OCI-LY1 (cell line): ENCODE results near the gene TOGARAM2.

Experiments
- H2AFZ ChIP-seq: fragments of 200-600 bp; sonication (generic), shearing (Covaris generic); 2 replicates; pipeline ENCODE4 v1.6.0; 2014; ENCODE audit warnings: antibody characterized with exemption, mild to moderate bottlenecking, low read length
- H3F3A ChIP-seq: fragments of 200-600 bp; sonication (generic), shearing (Covaris generic); 2 replicates; pipeline ENCODE4 v1.6.0; 2014; ENCODE audit warnings: mild to moderate bottlenecking, antibody characterized with exemption, low read length, moderate library complexity; ENCODE audit not compliant: insufficient read depth
- H3K27ac ChIP-seq: fragments of 200-600 bp; sonication (generic); 2 replicates; pipeline ENCODE4 v1.5.1; 2014; ENCODE audit warnings: low read length, mixed run types, mild to moderate bottlenecking, low read depth; ENCODE audit not compliant: poor library complexity, severe bottlenecking
- H3K27me3 ChIP-seq: fragments of 200-600 bp; sonication (generic); 2 replicates; pipeline ENCODE4 v1.6.0; 2014; ENCODE audit warnings: antibody characterized with exemption, mild to moderate bottlenecking, low read length, moderate library complexity; ENCODE audit not compliant: insufficient read depth
- H3K36me3 ChIP-seq: fragments of 200-600 bp; sonication (generic); 2 replicates; pipeline ENCODE4 v1.6.1; 2014; ENCODE audit warnings: mild to moderate bottlenecking, antibody characterized with exemption, low read length, moderate library complexity, mixed read lengths; ENCODE audit not compliant: insufficient read depth
- H3K4me1 ChIP-seq: fragments of 200-600 bp; sonication (generic); 2 replicates; pipeline ENCODE4 v1.5.1; 2014; ENCODE audit warnings: mild to moderate bottlenecking, low read length, moderate library complexity; ENCODE audit not compliant: insufficient read depth, severe bottlenecking
- H3K4me2 ChIP-seq: fragments of 200-600 bp; sonication (generic), shearing (Covaris generic); 2 replicates; pipeline ENCODE4 v1.6.1; 2014; ENCODE audit warnings: low read length
- H3K4me3 ChIP-seq: fragments of 200-600 bp; sonication (generic); 2 replicates; pipeline ENCODE4 v1.5.1; 2014; ENCODE audit warnings: low read length, low read depth, mild to moderate bottlenecking, mixed read lengths; ENCODE audit not compliant: poor library complexity, severe bottlenecking
- H3K79me2 ChIP-seq: fragments of 200-600 bp; shearing (Covaris generic); 2 replicates; pipeline ENCODE4 v1.6.1; 2016; ENCODE audit warnings: mixed run types, low read length, mixed read lengths; ENCODE audit not compliant: insufficient read depth
- H3K9ac ChIP-seq: fragments of 200-600 bp; sonication (generic), shearing (Covaris generic); 2 replicates; pipeline ENCODE4 v1.6.1; 2014; ENCODE audit warnings: mild to moderate bottlenecking, low read length, mixed read lengths
- H3K9me2 ChIP-seq: fragments of 200-600 bp; sonication (generic), shearing (Covaris generic); 2 replicates; pipeline ENCODE4 v1.6.1; 2014; ENCODE audit warnings: low read depth, mild to moderate bottlenecking, low read length, mixed read lengths
- H3K9me3 ChIP-seq: fragments of 200-600 bp; shearing (Covaris generic); 2 replicates; pipeline ENCODE4 v1.6.1; 2014; ENCODE audit warnings: low read length, mixed read lengths
- H4K20me1 ChIP-seq: fragments of 200-600 bp; sonication (generic), shearing (Covaris generic); 2 replicates; pipeline ENCODE4 v1.6.0; 2016; ENCODE audit warnings: mild to moderate bottlenecking, low read length; ENCODE audit not compliant: insufficient read depth
- CTCF ChIP-seq: fragments of 200-600 bp; sonication (generic), shearing (Covaris generic); IDR thresholded peaks from 2 replicates; pipeline ENCODE4 v1.5.1; 2017; ENCODE audit warnings: mild to moderate bottlenecking, antibody characterized with exemption, low read length, moderate library complexity, mixed read lengths
- EZH2 ChIP-seq: fragments of 200-600 bp; sonication (generic), shearing (Covaris generic); IDR thresholded peaks from 2 replicates; pipeline ENCODE4 v1.8.0; 2017; ENCODE audit warnings: borderline replicate concordance, mixed run types, mild to moderate bottlenecking, antibody characterized with exemption, low read length, moderate library complexity, mixed read lengths

TOGARAM2 gene

GRCh38 chr2:29004755-29005154 is 23.7 kb downstream of the TOGARAM2 start:
- H3K4me3 ChIP-seq, result no peak overlapping the region
- no peaks in the 10 kb centered on the region for H3K4me1 ChIP-seq
- H3K9ac ChIP-seq, result no peak overlapping the region
- no peaks in the 10 kb centered on the region for H3K27me3 ChIP-seq
- no peaks in the 10 kb centered on the region for H3K9me3 ChIP-seq
- no peaks in the 10 kb centered on the region for H3F3A ChIP-seq
- H3K27ac ChIP-seq, result no peak overlapping the region
- H3K9me2 ChIP-seq, result no peaks in the 10 kb centered on the region
- H3K36me3 ChIP-seq, result no peaks in the 10 kb centered on the region
- no peaks in the 10 kb centered on the region for H3K79me2 ChIP-seq
- H3K4me2 ChIP-seq, result no peak overlapping the region
- H2AFZ ChIP-seq, result no peak overlapping the region
- TF ChIP-seq EZH2 (no peak), CTCF (no peak)
- H4K20me1 ChIP-seq, result no peaks in the 10 kb centered on the region

- TF ChIP-seq CTCF (no peak), EZH2 (no peak)
- Histone ChIP-seq H3K4me1 (no peaks in the 10 kb centered on the region), H3K4me2 (no peak overlapping the region), H3K4me3 (no peak overlapping the region), H3K27me3 (no peaks in the 10 kb centered on the region), H4K20me1 (no peaks in the 10 kb centered on the region), H3K9me3 (no peaks in the 10 kb centered on the region), H3K79me2 (no peaks in the 10 kb centered on the region), H3K9me2 (no peaks in the 10 kb centered on the region), H3K27ac (no peak overlapping the region), H3K9ac (no peak overlapping the region), H3F3A (no peaks in the 10 kb centered on the region), H3K36me3 (no peaks in the 10 kb centered on the region), H2AFZ (no peak overlapping the region)
Observed at GRCh38 chr2:29005331-29005730, 24.2 kb downstream of the TOGARAM2 start.

- Histone ChIP-seq H3K9ac (no peak overlapping the region), H3K4me3 (no peak overlapping the region), H3F3A (no peaks in the 10 kb centered on the region), H3K9me3 (no peaks in the 10 kb centered on the region), H3K4me2 (no peak overlapping the region), H3K36me3 (no peaks in the 10 kb centered on the region), H3K9me2 (no peaks in the 10 kb centered on the region), H3K27ac (no peak overlapping the region), H2AFZ (no peak overlapping the region), H3K79me2 (no peaks in the 10 kb centered on the region), H3K4me1 (no peaks in the 10 kb centered on the region), H3K27me3 (no peaks in the 10 kb centered on the region), H4K20me1 (no peaks in the 10 kb centered on the region)
- no peak for TF ChIP-seq EZH2
- TF ChIP-seq CTCF, result no peak
Observed at GRCh38 chr2:29006092-29006979, 25.2 kb downstream of the TOGARAM2 start.
